Left ventricle myocardium inferior (tissue), 1 donor: ENCODE data around the gene LTN1. TPM values are rescaled to one million over a fixed set of nuclear protein-coding genes. Genes with fewer than 3 reads are reported as not detected.

ENCODE experiments used
- DNase-seq: peaks from one replicate; pipeline ENCODE4 v3.0.0-alpha.2; 2020
- H3K27ac ChIP-seq: fragments of 200-600 bp; replicated peaks from 2 replicates; pipeline ENCODE4 v1.8.0; 2021
- H3K27me3 ChIP-seq: fragments of 200-600 bp; 2 replicates; pipeline ENCODE4 v1.8.0; 2021; ENCODE audit warnings: low read depth
- H3K36me3 ChIP-seq: fragments of 200-600 bp; 2 replicates; pipeline ENCODE4 v1.8.0; 2021
- H3K4me1 ChIP-seq: fragments of 200-600 bp; 2 replicates; pipeline ENCODE4 v1.8.0; 2021
- H3K4me3 ChIP-seq: fragments of 200-600 bp; 2 replicates; pipeline ENCODE4 v1.8.0; 2021; ENCODE audit warnings: mild to moderate bottlenecking, moderate library complexity
- H3K9me3 ChIP-seq: fragments of 200-600 bp; replicated peaks from 2 replicates; pipeline ENCODE4 v1.8.0; 2021
- CTCF ChIP-seq: fragments of 200-600 bp; IDR thresholded peaks from 2 replicates; pipeline ENCODE4 v1.8.0; 2021; ENCODE audit warnings: antibody characterized with exemption, mild to moderate bottlenecking, borderline replicate concordance
- intact Hi-C: fragments of 100-400 bp; cut with micrococcal nuclease; formaldehyde crosslinking; loops from one replicate; pipeline ENCODE4 v1.11.0; 2022
- total RNA-seq: library from RNA; stranded (reverse); fragmentation: NEBNext Ultra II Directional; extraction: Animal tissue kit (Norgen Biotek cat#: 25700); gene quantifications from one replicate; pipeline ENCODE4 v1.2.1, GENCODE V29; 2021
- donor health status: DM: no; HTN: yes; CAD: no; lungs with severe emphysema.

The LTN1 gene
- total RNA-seq, 1 donor from 2014 or later = 16.6 TPM

DNA sequence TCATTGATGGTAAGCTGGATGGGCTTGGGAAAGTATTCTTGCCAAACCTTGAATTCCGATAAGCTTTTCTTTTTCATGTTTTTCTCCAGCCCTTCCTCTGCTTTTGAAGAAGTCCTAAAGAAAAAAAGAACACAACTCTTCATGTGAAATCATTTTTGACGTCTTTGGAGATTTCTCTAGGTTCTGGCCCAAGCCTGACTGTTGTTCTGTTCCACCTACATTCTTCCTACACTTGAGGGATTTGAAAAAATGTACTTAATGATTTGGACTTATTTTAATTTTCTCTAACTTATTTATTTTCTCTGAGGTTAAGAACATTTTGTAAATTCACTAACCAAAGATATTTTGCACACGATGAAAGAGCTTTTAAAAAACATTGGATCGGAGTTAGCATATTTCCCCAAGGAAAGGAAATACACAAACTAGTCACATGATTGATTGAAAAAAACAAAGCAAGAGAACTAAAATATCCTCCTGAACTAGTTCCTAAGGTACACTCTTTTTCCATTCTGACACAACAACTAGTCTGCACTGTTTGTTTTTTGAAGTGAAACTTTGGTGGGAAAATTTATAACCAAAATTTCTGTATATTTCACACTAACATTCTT is 82.3 kb downstream of the LTN1 start:
- Histone ChIP-seq H3K4me1 (no peaks in the 10 kb centered on the region), H3K27ac (peak overlapping the region; percentile 11), H3K27me3 (no peaks in the 10 kb centered on the region), H3K4me3 (no peak overlapping the region), H3K36me3 (no peaks in the 10 kb centered on the region), H3K9me3 (no peaks in the 10 kb centered on the region)
- DNase-seq = no peak
- TF ChIP-seq CTCF = no peak
- intact Hi-C loops = no loop called here

- H3K4me1 ChIP-seq = no peaks in the 10 kb centered on the region
- no peaks in the 10 kb centered on the region for H3K36me3 ChIP-seq
- no peaks in the 10 kb centered on the region for H3K27me3 ChIP-seq
- intact Hi-C loops = loop anchor here (10.0 kb wide), 1 partner anchor 64 kb away; no protein-coding TSS in a partner anchor
- DNase-seq = no peak
- no peak overlapping the region for H3K4me3 ChIP-seq
- TF ChIP-seq CTCF = no peak
- no peaks in the 10 kb centered on the region for H3K9me3 ChIP-seq
- H3K27ac ChIP-seq = no peak overlapping the region
Measured at GRCh38 chr21:28908351-28908750, 84.3 kb downstream of the LTN1 start.

- Histone ChIP-seq H3K4me3 (no peak overlapping the region), H3K9me3 (no peaks in the 10 kb centered on the region), H3K27ac (no peak overlapping the region), H3K27me3 (no peaks in the 10 kb centered on the region), H3K4me1 (no peaks in the 10 kb centered on the region), H3K36me3 (no peaks in the 10 kb centered on the region)
- no peak for TF ChIP-seq CTCF
- no peak for DNase-seq
- intact Hi-C loops = loop anchor here (10.0 kb wide), 1 partner anchor 62 kb away; no protein-coding TSS in a partner anchor
Measured at GRCh38 chr21:28906841-28907240, 85.8 kb downstream of the LTN1 start.

GRCh38 chr21:28906236-28906635 is 86.4 kb downstream of the LTN1 start:
- no peak for DNase-seq
- TF ChIP-seq CTCF = no peak

GRCh38 chr21:28904961-28905435 is 87.7 kb downstream of the LTN1 start:
- Histone ChIP-seq H3K27ac (no peak overlapping the region), H3K4me3 (no peak overlapping the region), H3K27me3 (no peaks in the 10 kb centered on the region), H3K4me1 (no peaks in the 10 kb centered on the region), H3K36me3 (no peaks in the 10 kb centered on the region), H3K9me3 (no peaks in the 10 kb centered on the region)
- TF ChIP-seq CTCF = no peak
- no peak for DNase-seq
- intact Hi-C loops = loop anchor here (10.0 kb wide), 1 partner anchor 60 kb away; no protein-coding TSS in a partner anchor

More at GRCh38 chr21:28906236-28906635, 86.4 kb downstream of the LTN1 start:
- no peak overlapping the region for H3K27ac ChIP-seq
- no peaks in the 10 kb centered on the region for H3K9me3 ChIP-seq
- intact Hi-C loops = loop anchor here (10.0 kb wide), 1 partner anchor 61 kb away; no protein-coding TSS in a partner anchor
- H3K4me1 ChIP-seq = no peaks in the 10 kb centered on the region
- no peaks in the 10 kb centered on the region for H3K36me3 ChIP-seq
- no peaks in the 10 kb centered on the region for H3K27me3 ChIP-seq
- H3K4me3 ChIP-seq = no peak overlapping the region
